HG03103 (cell line): Measurements from ENCODE around the gene PLD1.
"Not testable (repeated sequence)": the region's sequence is repeated elsewhere in the genome, so short reads cannot be mapped to it uniquely, and the experiment has no call there.

Source experiments
- ATAC-seq: cut with Tn5 transposase; IDR thresholded peaks from one replicate; pipeline ENCODE4 v1.9.1; 2021; ENCODE audit warnings: low read depth; ENCODE audit not compliant: unreplicated experiment

PLD1 gene

DNA sequence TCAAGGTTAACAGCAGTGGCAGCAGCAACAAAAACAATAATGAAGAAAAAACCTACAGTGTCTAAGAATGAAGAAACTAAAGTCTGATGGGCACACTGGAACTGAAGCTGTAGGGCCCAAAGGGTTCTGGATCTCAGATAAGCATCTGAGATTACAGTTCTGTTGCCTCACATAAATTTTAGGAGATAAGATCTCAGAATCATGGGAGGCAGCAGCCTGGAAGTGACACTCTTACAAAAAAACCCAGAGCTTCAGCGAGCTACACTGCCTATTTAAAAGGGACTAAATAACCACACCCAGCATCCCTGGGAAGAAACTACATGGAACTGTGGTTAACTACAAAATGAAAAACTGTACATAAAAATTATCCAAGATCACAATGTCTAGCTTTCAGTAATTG, 61.2 kb downstream of the PLD1 start:
- ATAC-seq, result no peak

DNA sequence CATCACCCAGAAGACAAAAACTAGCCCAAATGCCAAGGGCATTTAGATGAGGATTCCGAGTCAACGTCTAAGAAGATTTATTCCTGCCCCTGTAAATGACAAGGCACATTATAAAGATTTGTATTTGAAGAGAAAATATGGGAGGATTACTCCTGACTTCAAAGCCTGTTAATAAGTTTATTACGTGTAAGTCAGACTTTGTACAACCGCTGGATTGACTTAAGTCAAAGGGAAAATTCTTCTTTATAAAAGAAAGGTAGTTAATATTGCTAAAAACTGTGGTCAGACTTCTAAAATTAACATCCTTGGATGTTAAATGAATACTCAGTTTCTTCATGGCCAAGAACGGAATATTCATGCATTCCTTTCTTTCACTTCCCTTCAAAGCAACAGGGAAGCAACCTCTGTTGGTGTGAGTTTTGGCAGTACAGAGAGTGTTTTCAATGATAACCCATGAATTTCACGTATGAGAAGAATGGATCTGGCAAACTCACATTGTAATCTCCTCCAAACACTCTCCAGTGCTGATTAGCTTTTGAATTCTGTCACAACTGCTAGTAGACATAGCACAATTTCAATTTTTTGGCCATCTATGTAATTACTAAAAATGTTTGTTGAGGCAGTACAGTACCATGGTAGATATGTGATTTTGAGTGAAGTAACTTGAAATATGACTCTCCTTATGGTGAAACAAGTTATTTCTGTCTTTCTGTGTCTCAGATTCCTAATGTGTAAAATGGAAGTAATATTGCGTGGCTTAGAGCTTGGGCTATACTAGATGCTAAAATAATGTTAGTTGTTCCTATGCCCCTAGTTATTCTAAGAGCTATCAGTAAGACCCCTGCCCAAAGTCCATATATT, 62.0 kb downstream of the PLD1 start:
- no peak for ATAC-seq

DNA sequence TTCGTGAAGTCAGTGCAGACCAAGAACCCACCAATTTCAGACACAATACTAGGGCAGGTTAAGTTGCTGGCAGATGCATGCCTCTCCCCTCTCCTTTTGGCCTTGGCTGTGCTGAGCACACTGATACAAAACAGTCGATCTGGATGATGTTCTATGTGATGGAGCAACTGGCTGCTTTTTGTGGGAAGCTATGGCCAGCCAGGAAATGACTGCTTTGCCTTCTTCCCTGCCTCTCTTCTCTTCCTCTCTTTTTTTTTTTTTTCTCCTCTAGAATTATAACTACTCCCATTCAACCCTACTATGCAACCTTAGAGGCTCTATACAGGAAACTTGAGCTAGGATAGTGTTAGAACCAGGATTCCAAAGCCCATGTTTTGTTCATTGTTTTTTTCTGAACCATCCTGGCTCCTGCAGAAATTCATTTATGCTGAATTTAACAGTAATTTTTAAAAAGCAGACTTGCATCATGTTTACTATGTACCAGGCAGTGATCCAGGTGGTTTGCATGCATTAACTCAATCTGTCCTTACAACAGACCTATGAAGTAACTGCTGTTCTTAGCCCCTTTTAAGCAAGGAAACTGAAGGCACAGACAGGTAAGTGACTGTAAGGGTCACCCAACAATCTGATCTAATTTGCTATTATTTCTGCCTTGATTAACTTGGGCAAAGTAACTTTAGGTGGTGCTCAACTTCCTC, 62.9 kb downstream of the PLD1 start:
- ATAC-seq, result no peak

DNA sequence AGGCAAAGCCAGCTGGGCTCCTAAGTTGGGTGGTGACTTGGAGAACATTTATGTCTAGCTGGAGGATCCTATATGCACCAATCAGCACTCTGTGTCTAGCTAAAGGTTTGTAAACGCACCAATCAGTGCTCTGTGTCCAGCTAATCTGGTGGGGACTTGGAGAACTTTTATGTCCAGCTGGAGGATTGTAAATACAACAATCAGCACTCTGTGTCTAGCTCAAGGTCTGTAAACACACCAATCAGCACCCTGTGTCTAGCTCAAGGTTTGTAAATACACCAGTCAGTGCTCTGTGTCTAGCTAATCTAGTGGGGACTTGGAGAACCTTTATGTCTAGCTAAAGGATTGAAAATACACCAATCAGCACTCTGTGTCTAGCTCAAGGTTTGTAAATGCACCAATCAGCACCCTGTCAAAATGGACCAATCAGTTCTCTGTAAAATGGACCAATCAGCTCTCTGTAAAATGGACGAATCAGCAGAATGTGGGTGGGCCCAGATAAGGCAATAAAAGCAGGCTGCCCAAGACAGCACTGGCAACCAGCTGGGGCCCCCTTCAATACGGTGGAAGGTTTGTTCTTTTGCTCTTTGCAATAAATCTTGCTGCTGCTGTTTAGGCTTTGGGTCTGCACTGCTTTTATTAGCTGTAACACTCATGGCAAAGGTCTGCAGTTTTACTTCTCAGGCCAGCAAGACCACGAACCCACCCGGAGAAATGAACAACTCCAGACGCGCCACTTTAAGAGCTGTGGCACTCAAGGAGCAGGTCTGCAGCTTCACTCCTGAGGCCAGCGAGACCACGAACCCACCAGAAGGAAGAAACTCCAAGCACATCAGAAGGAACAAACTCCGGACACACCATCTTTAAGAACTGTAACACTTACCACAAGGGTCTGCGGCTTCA, 63.7 kb downstream of the PLD1 start:
- ATAC-seq, result not testable (repeated sequence)

DNA sequence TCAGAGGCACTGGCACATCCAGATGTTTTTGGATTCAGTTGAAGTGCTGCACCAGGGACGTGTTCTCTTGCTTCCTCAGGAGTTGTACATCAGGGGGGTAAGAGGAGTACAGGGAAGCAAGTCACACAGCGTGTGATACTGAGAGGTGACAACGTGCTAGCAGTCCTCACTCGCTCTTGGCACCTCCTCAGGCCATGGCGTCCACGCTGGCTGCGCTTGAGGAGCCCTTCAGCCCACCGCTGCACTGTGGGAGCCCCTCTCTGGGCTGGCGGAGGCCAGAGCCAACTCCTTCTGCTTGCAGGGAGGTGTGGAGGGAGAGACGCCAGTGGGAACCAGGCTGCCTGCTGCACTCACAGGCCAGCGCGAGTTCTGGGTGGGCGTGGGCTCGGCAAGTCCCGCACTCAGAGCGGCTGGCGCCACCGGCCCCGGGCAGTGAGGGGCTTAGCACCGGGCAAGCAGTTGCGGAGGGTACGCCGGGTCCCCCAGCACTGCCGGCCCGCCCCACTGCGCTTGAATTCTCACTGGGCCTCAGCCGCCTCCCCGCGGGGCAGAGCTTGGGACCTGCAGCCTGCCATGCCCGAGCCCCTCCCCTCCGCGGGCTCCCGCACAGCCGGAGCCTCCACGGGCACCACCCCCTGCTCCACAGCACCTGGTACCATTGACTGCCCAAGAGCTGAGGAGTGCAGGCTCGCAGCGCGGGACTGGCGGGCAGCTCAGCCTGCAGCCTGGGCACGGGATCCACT, 64.5 kb downstream of the PLD1 start:
- no peak for ATAC-seq

DNA sequence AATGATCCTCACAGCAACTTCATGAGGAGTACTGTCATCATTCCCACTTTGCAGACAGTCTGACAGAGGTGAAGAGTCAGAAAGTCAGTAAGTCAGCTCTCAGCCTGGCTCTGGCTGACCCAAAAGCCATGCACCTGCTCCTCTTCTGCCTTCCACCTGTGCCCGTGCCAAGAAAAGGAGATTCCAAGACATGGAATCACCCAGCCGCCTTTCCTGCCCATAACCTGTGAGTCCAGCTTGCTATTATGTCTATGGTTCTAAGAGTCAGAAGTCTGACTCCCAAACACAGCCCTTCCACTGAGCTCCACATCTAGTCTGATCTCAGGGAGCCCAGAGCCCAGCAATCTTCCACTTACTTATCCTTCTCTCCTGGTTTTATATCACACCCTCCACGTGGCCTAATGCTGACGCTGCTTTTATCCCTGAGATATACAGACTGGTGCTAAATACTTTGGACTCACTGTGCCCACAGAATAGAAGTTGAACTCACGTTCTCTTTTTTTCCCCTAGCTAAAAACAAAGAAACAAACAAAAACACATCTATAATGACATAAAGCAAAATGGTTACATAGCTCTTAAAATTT, 66.0 kb downstream of the PLD1 start:
- ATAC-seq, result no peak

DNA sequence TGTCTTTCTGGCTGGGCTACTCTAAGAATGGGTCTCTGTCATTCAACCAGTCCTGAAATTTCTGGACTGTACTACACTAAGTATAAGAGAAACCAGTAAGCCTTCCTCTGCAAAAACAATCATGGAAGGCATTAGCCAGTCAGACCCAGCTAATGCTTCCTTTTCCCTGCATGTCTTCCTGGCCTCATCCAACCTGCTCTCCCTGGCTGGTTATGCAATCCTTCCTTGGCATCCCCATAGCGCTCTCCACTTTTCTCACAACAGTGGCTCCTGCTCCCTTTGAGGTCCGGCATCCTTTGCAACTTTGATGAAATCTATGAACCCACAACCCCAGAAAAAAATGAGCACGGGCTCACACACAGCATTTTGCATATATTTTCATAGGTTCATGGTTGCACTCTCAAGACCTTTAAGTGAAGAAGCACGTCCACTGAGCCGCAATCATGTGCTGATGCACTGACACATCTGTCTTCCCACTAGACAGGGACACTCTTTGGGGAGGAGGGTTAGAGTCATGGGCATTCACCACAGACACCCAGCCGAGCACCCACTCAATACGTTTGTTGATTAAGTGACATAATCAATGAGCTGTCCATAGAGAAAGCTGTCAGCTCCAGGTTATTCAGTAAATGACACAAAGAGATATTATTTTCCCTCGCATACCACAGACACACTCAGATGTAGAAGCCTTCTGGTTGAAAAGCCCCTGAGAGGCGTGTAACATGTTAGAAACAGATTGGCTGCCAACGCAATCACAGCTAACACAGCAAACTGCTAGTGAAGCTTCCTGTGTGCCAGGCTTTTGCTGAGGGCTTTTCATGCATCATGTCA, 66.7 kb downstream of the PLD1 start:
- ATAC-seq, result no peak

DNA sequence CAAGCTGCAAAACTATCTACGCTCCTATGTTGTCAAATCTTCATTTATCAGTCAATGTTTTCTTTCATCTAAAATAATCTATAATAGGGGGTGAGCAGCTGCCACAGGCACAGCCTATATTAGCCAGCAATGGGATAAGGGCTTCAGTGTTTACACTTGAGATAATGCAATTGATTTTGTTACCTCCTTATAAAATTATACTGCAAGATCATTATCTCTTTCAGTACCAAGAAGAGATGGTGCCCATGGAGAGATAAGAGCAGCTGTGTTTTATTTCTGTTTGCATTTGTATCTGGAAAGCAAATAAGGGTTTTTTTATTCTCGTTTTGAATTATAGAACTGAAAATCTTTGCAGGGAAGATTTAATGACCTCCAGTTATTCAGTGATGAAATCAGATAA, 68.9 kb downstream of the PLD1 start:
- ATAC-seq, result no peak

DNA sequence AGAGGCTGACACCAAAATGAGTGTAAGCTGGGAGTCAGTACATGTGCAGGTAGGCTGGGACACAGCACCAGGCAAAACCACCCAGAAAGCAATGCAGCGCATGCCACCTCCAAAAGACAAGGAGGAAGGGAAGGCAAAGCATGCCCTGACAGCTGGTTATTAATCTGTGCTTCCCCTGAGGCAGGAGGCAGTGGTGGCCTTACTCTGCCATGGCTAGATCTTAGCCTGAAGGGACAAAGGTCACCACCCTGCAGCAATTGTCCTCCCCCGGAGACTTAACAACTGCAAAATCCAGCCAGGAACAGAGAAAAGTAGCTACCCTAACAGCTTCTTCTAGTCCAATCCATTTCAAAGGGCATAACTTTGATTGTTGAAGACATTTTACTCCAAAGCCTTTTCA, 73.7 kb downstream of the PLD1 start:
- no peak for ATAC-seq

DNA sequence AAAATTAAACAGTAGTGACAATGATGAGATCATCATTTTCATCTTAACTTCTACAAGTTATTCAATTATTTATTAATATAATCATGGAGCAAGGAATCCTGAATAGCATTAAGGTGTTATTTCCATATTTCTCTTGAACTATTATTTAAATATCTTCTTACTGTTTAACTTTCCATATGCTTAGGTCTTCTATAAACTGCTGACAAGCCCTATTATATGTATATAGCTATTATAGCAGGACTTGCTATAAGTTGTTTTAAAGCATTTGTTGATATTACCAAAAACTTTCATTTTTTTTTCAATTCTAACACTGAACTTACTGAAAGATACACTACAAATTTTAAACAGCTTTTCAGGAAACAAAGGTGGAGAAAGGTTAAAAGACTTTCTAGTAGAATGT, 76.7 kb downstream of the PLD1 start:
- ATAC-seq, result no peak

DNA sequence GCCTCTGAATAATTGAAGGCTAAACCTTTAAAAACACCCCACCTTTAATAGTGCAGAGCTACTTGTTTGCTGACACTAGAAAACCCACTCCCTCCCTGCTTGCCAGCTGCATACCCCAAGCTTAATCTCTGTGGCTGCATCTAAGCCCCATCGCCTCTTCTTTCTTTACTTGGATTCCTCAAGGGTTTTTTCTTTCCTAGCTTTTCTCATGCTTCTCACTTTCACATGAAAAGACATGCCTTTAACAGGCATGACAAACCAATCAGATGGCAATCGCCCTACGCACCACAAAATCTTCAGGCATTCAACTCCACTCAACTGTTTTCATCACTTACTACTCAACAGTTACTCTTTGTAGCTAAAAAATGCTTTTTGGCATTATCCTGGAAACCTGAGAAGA, 77.5 kb downstream of the PLD1 start:
- ATAC-seq, result no peak

DNA sequence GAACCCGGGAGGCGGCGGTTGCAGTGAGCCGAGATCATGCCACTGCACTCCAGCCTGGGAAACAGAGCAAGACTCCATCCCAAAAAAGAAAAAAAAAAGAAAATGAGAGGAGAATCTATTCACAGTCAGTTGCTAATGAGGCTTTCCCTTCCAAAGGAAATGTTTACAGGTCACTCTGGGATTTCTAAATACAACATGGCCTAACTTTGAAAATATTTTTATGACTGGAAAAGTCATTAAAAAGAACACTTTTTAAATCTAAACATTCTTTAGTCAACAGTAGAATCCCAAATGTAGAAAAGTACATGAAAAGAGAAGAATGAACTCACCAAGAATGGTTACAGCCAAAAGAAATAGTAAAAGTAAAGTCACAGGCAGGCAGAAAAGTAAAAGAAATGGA, 78.6 kb downstream of the PLD1 start:
- ATAC-seq, result no peak

DNA sequence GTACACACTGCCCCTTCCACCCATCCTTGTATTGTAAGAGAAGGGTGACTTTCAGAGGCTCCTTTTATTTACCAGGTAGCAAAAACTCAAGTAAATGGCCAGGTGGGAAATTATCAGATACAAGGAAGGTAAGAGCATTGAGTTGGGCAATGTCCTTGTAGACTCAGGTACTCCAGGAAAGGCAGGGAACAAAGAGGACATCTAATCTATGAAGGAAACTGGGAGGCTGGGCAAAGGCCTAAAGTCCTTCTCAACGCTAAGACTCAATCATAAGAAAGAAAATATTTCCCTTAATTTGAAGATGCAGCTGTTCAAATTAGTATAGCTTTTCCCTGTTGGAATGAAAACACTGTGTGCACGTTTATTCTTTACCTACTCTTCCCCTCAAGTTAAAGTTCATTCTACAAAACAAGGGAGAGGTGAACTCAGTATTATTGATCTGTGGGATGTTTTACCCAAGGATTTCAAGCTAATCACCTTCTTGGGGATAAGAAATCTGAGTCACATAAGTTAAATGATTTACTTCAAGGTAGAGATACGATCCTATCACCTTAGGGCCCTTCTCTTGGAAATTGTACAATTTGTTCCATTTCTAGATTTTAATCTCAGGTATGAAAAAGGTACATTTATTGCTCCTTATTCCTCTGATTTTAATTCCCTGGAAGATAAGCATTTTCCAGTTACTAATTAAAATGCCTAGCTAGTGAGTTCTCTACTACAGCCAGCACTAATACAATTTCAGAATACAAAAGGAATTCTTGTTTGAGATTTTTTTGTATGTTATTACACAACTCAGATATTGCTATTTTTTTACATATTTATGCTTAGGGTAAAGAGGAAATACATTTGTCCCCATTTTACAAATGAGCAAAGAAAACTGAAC, 80.6 kb downstream of the PLD1 start:
- ATAC-seq, result no peak

DNA sequence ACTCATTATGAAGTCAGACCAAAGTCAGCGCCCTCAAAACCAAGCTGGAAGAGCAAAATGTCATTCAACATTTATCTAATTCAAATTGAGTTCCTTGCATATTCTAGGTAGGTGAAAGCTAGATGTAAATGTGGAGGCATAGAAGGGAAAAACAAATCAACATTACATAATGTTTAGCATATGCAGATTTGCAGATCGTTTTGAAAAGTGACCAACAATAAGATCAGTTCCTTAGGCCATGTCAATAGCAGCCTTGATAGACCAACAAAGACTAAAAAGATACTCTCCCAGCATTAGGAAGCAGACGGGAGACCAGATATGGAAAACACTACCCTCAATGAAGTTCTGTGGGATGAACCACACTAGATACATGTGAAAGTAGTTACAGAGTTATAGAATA, 83.0 kb downstream of the PLD1 start:
- no peak for ATAC-seq

DNA sequence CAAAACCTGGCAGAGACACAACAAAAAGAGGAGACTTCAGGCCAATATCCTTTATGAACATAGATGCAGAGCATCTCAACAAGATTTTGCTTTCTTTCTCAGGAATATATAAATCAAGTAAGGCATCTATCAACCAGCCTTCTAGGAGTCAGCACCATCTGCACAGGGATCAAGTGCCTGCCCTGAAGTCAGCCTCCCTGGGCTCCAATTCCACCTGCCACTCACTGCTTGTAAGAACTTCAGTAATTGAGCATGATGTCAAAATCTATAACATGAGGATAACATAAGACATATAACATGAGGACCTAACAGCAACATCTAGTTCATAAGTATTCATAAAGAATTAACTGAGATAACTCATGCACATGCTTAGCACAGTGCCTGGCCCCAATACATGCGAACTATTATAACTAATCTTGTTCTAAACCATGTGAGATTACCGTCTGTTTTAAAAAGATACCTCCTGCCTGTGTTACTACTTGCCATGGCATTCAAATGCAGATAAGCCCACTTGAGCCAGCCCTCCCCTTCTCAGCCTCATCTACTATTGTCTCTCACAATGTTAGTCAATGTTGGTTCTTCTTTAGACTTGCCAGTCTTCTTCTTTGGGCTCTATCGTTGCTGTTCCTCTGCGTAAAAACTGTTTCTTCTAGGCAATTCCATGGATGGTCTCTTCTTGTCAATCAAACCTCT, 91.6 kb downstream of the PLD1 start:
- ATAC-seq, result no peak

DNA sequence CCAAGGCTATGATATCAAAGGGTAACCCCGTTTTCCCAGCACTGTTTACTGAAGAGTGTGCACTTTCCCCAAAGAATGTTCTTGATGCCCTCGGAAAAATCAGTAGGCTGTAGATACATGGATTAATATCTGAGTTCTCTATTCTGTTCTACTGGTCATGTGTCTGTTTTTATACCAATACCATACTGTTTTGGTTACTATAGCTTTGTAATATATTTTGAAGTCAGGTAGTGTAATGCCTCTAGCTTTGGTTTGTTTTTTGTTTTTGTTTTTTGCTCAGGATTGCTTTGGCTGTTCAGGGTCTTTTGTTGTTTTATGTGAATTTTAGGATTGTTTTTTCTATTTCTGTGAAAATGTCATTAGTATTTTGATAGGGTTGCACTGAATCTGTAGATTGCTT, 95.1 kb downstream of the PLD1 start:
- no peak for ATAC-seq

DNA sequence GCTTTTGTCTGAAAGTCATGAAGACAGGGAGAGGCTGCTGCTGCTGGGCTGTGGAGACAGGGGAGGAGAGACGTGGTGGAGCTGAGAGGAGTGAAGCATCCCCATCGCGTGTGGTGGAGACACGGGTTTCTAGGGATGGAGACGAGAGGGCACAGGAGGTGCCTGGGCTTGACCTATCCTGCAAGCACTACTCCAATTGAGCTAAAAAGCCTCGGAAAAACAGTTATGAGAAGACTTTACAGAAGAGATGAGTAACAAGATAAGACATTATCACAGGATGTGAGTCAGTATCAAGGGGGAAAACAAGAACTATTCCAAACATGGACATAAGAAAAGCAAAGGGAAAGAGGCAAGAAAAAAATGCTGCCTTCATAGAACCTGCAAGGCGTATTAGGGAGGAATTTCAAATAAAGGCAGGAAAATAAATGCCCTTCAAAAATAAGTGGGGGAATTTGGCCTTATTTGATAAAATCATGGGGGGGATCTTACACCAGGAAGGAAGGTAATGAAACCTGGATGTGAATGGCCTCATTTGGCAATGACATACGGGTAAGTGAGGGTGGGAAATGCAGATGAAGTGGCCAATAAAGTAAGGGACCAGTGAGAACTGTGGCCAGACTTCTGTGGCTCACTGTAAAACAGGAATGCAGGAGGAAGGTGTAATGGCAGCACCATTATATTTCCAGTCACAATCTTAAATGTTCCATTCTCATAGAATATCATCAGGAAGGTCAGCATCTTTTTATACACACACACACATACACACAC, 97.9 kb downstream of the PLD1 start:
- ATAC-seq, result no peak
